Endothelial cell of umbilical vein (primary cell): ENCODE measurements around the gene TRAF1. TPM values are rescaled to one million over a fixed set of nuclear protein-coding genes. Genes with fewer than 3 reads are reported as not detected.
A peak's percentile ranks its signal among the peaks of the same experiment; 100 is the strongest.

Experiments
- BruUV-seq: library from RNA; stranded (reverse); fragments of 400-500 nt; replicated peaks from 2 replicates; lab custom pipeline; 2021; lab: Mats Ljungman, UMichigan
- CTCF ChIA-PET: fragments of 300-600, 350-600 bp; sonication (Branson Sonifier 250); formaldehyde crosslinking; loops from one replicate; lab custom pipeline; 2021; ENCODE audit warnings: antibody characterized with exemption, inconsistent platforms; lab: Charles Lee
- POLR2A ChIA-PET: fragments of 300-600, 350-600 bp; sonication (Branson Sonifier 250); formaldehyde crosslinking; loops from one replicate; lab custom pipeline; 2021; ENCODE audit warnings: antibody characterized with exemption, inconsistent platforms; lab: Charles Lee
- DNase-seq: peaks from one replicate; pipeline ENCODE4 v3.0.0-alpha.2; 2011; ENCODE audit warnings: low read depth, low spot score
- FAIRE-seq: peaks from 2 replicates; lab custom pipeline; 2011; peaks lifted over from hg19 to GRCh38; lab: Jason Lieb, UNC
- H2AFZ ChIP-seq: 2 replicates; pipeline ENCODE4 v1.6.0; 2012; ENCODE audit warnings: low read depth, low read length, control low read depth, inconsistent platforms
- H3K27ac ChIP-seq: 2 replicates; pipeline ENCODE4 v1.5.1; 2011; ENCODE audit warnings: low read depth, mild to moderate bottlenecking, control low read depth, low read length, moderate library complexity; ENCODE audit not compliant: insufficient read depth
- H3K27me3 ChIP-seq, 2 experiments: 2 replicates each; pipeline versions ENCODE4 v1.6.0 to v1.6.1; 2011; ENCODE audit warnings: low read length in 2 of 2, mixed read lengths in 1 of 2; ENCODE audit not compliant: control insufficient read depth in 2 of 2, insufficient read depth in 2 of 2
- H3K36me3 ChIP-seq, 2 experiments: 2 replicates in 1 of 2; 3 replicates in 1 of 2; pipeline ENCODE4 v1.5.1; 2011; ENCODE audit warnings: low read length in 2 of 2, mild to moderate bottlenecking in 1 of 2, moderate library complexity in 1 of 2; ENCODE audit not compliant: control insufficient read depth in 2 of 2, insufficient read depth in 2 of 2; ENCODE audit errors: extremely low read depth in 1 of 2
- H3K4me1 ChIP-seq: 3 replicates; pipeline ENCODE4 v1.5.1; 2011; ENCODE audit warnings: mild to moderate bottlenecking, low read length; ENCODE audit not compliant: control insufficient read depth, insufficient read depth; ENCODE audit errors: extremely low read depth
- H3K4me2 ChIP-seq: 2 replicates; pipeline ENCODE4 v1.6.1; 2011; ENCODE audit warnings: low read length, control low read depth, mixed read lengths; ENCODE audit not compliant: insufficient read depth
- H3K4me3 ChIP-seq, 3 experiments: fragments of 200-600 bp in 1 of 3; sonication (generic), shearing (Covaris generic) in 1 of 3; replicated peaks in 1 of 3; 2 replicates each; pipeline ENCODE4 v1.5.1; 2011 to 2016; ENCODE audit warnings: control low read depth in 3 of 3, low read length in 3 of 3, mild to moderate bottlenecking in 2 of 3, inconsistent platforms in 1 of 3, low read depth in 1 of 3, moderate library complexity in 1 of 3; ENCODE audit not compliant: insufficient read depth in 1 of 3
- H3K79me2 ChIP-seq: 2 replicates; pipeline ENCODE4 v1.6.0; 2012; ENCODE audit warnings: low read length, inconsistent platforms; ENCODE audit not compliant: control insufficient read depth, insufficient read depth
- H3K9ac ChIP-seq: replicated peaks from 2 replicates; pipeline ENCODE3; 2011; ENCODE audit warnings: low read length, control low read depth; ENCODE audit not compliant: insufficient read depth; ENCODE audit errors: extremely low read depth
- H3K9me1 ChIP-seq: replicated peaks from 3 replicates; pipeline ENCODE4 v1.6.0; 2011; ENCODE audit warnings: mild to moderate bottlenecking, low read length; ENCODE audit not compliant: control insufficient read depth, insufficient read depth; ENCODE audit errors: extremely low read depth
- H3K9me3 ChIP-seq: replicated peaks from 2 replicates; pipeline ENCODE4 v1.5.1; 2012; ENCODE audit warnings: low read length, inconsistent platforms; ENCODE audit not compliant: control insufficient read depth, insufficient read depth
- H4K20me1 ChIP-seq: replicated peaks from 2 replicates; pipeline ENCODE3; 2011; ENCODE audit warnings: mild to moderate bottlenecking, low read length; ENCODE audit not compliant: control insufficient read depth, insufficient read depth; ENCODE audit errors: extremely low read depth
- CTCF ChIP-seq, 2 donors: IDR thresholded peaks; 1 replicate in 1 of 2; 2 replicates in 1 of 2; pipeline ENCODE4 v1.5.1; 2011; ENCODE audit warnings: low read length in 2 of 2, mild to moderate bottlenecking in 2 of 2, moderate library complexity in 2 of 2, control low read depth in 1 of 2, inconsistent platforms in 1 of 2, low read depth in 1 of 2; ENCODE audit not compliant: insufficient read depth in 1 of 2; ENCODE audit errors: extremely low read depth in 1 of 2
- EZH2 ChIP-seq: IDR thresholded peaks from 2 replicates; pipeline ENCODE4 v1.6.1; 2012; ENCODE audit warnings: borderline replicate concordance, low read depth, mild to moderate bottlenecking, moderate library complexity, low read length, inconsistent platforms; ENCODE audit not compliant: severe bottlenecking
- FOS ChIP-seq: IDR thresholded peaks from 2 replicates; pipeline ENCODE4 v1.6.1; 2011; ENCODE audit warnings: mild to moderate bottlenecking, low read length, moderate library complexity, borderline replicate concordance; ENCODE audit not compliant: insufficient read depth
- GATA2 ChIP-seq: IDR thresholded peaks from 2 replicates; pipeline ENCODE4 v1.7.0; 2011; ENCODE audit warnings: low read depth, mild to moderate bottlenecking, moderate library complexity, mixed read lengths, low read length; ENCODE audit not compliant: insufficient read length, insufficient read depth
- JUN ChIP-seq: IDR thresholded peaks from 2 replicates; pipeline ENCODE4 v1.6.1; 2011; ENCODE audit warnings: borderline replicate concordance, low read depth; ENCODE audit not compliant: insufficient read length, insufficient read depth
- MAX ChIP-seq: IDR thresholded peaks from 2 replicates; pipeline ENCODE4 v1.6.1; 2011; ENCODE audit not compliant: insufficient read depth, insufficient read length
- MYC ChIP-seq: IDR thresholded peaks from one replicate; pipeline ENCODE4 v1.6.1; 2011; ENCODE audit warnings: mild to moderate bottlenecking, low read depth, low read length
- POLR2A ChIP-seq: IDR thresholded peaks from 2 replicates; pipeline ENCODE4 v1.6.1; 2012; ENCODE audit warnings: low read depth, mild to moderate bottlenecking, control low read depth, low read length
- POLR2AphosphoS5 ChIP-seq: IDR thresholded peaks from 2 replicates; pipeline ENCODE4 v1.6.1; 2012; ENCODE audit warnings: low read depth, mild to moderate bottlenecking, control low read depth, low read length, moderate library complexity; ENCODE audit not compliant: insufficient read depth
- dilution Hi-C: fragments of 300-500 bp; cut with MboI; formaldehyde crosslinking; loops from one replicate; pipeline ENCODE4 v1.15.0; 2019; ENCODE audit warnings: low sequenced_read_pairs; ENCODE audit not compliant: extremely low pct_ligation_motif_present
- intact Hi-C: fragments of 100-400 bp; cut with micrococcal nuclease; formaldehyde crosslinking; loops from one replicate; pipeline ENCODE4 v1.10.0; 2022
- polyA plus RNA-seq, 4 experiments: library from polyadenylated mRNA; depleted of rRNA in 3 of 4; stranded (reverse) in 3 of 4; unstranded in 1 of 4; fragments of >200 nt; gene quantifications; 2 replicates each; pipeline versions ENCODE4 v1.2.1 to v1.2.3, GENCODE V29; 2011 to 2012; ENCODE audit warnings: missing spikeins in 1 of 4
- total RNA-seq: library from RNA; stranded (reverse); gene quantifications from 2 replicates; pipeline ENCODE4 v1.2.3, GENCODE V29; 2021

The TRAF1 gene
- total and polyA plus RNA-seq, 2 donors (not counting 3 experiments of a cell fraction or from before 2014, with no cell fraction given) = 2.0 to 2.6 TPM

- H4K20me1 ChIP-seq = no peaks in the 10 kb centered on the region
- H3K36me3 ChIP-seq = no peaks in the 10 kb centered on the region
- ChIA-PET CTCF (interaction anchor here (0.8 kb wide), 1 partner anchor 43 kb away, joined by 3 read pairs; no protein-coding TSS in a partner anchor), POLR2A (no interaction called here)
- no peak overlapping the region for H3K4me2 ChIP-seq
- peaks cover 6% of the 10 kb centered on the region for H3K4me1 ChIP-seq
- dilution Hi-C loops = no loop called here
- intact Hi-C loops = no loop called here
- no peak overlapping the region for H3K4me3 ChIP-seq
- no peak overlapping the region for H2AFZ ChIP-seq
- no peaks in the 10 kb centered on the region for H3K9me1 ChIP-seq
- no peaks in the 10 kb centered on the region for H3K9me3 ChIP-seq
- TF ChIP-seq JUN (peak; percentile 51), CTCF (IDR thresholded peaks at IDR 0.05; ENCODE audit: extremely low read depth in 1 of 2, insufficient read depth in 1 of 2, low read depth in 1 of 2, low read length in 2 of 2) (no peak)
- peak; percentile 75 for FAIRE-seq
- no peak overlapping the region for H3K9ac ChIP-seq
- H3K27ac ChIP-seq = no peak overlapping the region
- DNase-seq = peak; percentile 18
- no peaks in the 10 kb centered on the region for H3K27me3 ChIP-seq
- BruUV-seq = no TSS peak
- no peaks in the 10 kb centered on the region for H3K79me2 ChIP-seq
Observed at GRCh38 chr9:120909904-120910303, 16.7 kb downstream of the TRAF1 start.

GRCh38 chr9:120905315-120906164 lies 21.1 kb downstream of the TRAF1 start:
- Histone ChIP-seq H3K36me3 (no peaks in the 10 kb centered on the region), H4K20me1 (no peaks in the 10 kb centered on the region), H2AFZ (no peak overlapping the region), H3K4me1 (peaks cover 6% of the 10 kb centered on the region), H3K9me1 (no peaks in the 10 kb centered on the region), H3K79me2 (no peaks in the 10 kb centered on the region), H3K9me3 (no peaks in the 10 kb centered on the region), H3K9ac (no peak overlapping the region), H3K27me3 (no peaks in the 10 kb centered on the region), H3K4me2 (no peak overlapping the region), H3K4me3 (no peak overlapping the region), H3K27ac (no peak overlapping the region)
- intact Hi-C loops (no loop called here), dilution Hi-C loops (no loop called here)
- ChIA-PET POLR2A (no interaction called here), CTCF (no interaction called here)
- no TSS peak for BruUV-seq
- FAIRE-seq (no peak), DNase-seq (no peak)
- TF ChIP-seq MYC (no peak), POLR2A (no peak), FOS (no peak), GATA2 (no peak), MAX (no peak), CTCF (IDR thresholded peaks at IDR 0.05; ENCODE audit: extremely low read depth in 1 of 2, insufficient read depth in 1 of 2, low read depth in 1 of 2, low read length in 2 of 2) (no peak), POLR2AphosphoS5 (no peak), JUN (no peak), EZH2 (no peak)
